ENCODE measurements around the gene PNMA8A. TPM values are rescaled to one million over a fixed set of nuclear protein-coding genes. Genes with fewer than 3 reads are reported as not detected.

The PNMA8A gene
- total and polyA plus RNA-seq, 2 of the 13 experiments (the other 11 are each of a cell fraction or from before 2014, with no cell fraction given): 0.13 to 0.51 TPM

DNA sequence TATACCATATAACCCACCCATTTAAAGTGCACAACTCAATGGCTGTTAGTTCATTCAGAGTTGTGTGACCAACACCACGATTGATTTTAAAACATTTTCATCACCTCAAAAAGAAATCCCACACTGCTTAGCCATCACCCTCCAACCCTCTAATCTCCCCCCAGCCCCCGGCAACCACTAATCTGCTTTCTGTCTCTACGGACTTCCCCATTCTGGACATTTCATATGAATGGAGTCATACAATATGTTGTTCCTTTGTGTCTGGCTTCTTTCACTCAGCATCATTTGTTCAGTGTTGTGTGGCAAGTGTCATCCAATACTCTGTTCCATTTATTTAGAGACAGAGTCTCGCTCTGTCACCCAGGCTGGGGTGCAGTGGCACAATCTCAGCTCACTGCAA lies 28.3 kb upstream of the PNMA8A start:
- TF ChIP-seq ZNF24 (IDR thresholded peaks at IDR 0.05): no peak
- TF ChIP-seq, protein P1, sequence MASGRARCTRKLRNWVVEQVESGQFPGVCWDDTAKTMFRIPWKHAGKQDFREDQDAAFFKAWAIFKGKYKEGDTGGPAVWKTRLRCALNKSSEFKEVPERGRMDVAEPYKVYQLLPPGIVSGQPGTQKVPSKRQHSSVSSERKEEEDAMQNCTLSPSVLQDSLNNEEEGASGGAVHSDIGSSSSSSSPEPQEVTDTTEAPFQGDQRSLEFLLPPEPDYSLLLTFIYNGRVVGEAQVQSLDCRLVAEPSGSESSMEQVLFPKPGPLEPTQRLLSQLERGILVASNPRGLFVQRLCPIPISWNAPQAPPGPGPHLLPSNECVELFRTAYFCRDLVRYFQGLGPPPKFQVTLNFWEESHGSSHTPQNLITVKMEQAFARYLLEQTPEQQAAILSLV (CRISPR knock-in tag; IDR thresholded peaks at IDR 0.05; ENCODE audit: borderline replicate concordance): no peak
- TF ChIP-seq ZNF7 (CRISPR knock-in tag; IDR thresholded peaks at IDR 0.05): no peak
- no peak for TF ChIP-seq SNAPC2 (CRISPR knock-in tag; IDR thresholded peaks at IDR 0.05)
- TF ChIP-seq, protein P2, sequence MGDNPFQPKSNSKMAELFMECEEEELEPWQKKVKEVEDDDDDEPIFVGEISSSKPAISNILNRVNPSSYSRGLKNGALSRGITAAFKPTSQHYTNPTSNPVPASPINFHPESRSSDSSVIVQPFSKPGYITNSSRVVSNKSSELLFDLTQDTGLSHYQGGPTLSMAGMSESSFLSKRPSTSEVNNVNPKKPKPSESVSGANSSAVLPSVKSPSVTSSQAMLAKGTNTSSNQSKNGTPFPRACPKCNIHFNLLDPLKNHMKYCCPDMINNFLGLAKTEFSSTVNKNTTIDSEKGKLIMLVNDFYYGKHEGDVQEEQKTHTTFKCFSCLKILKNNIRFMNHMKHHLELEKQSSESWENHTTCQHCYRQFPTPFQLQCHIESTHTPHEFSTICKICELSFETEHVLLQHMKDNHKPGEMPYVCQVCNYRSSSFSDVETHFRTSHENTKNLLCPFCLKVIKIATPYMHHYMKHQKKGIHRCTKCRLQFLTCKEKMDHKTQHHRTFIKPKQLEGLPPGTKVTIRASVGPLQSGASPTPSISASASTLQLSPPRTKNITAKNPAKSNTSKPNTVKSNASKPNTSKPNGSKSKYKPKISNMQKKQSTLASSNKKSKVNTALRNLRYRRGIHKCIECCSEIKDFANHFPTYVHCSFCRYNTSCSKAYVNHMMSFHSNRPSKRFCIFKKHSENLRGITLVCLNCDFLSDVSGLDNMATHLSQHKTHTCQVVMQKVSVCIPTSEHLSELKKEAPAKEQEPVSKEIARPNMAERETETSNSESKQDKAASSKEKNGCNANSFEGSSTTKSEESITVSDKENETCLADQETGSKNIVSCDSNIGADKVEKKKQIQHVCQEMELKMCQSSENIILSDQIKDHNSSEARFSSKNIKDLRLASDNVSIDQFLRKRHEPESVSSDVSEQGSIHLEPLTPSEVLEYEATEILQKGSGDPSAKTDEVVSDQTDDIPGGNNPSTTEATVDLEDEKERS (CRISPR knock-in tag; IDR thresholded peaks at IDR 0.05): no peak
- TF ChIP-seq MEIS2 (CRISPR knock-in tag; IDR thresholded peaks at IDR 0.05): no peak
- TF ChIP-seq SNRNP70 (IDR thresholded peaks at IDR 0.05; ENCODE audit: low read depth, low read length): no peak
- no peak for TF ChIP-seq REXO4 (CRISPR knock-in tag; IDR thresholded peaks at IDR 0.05; ENCODE audit: borderline replicate concordance)
- TF ChIP-seq ZNF260 (CRISPR knock-in tag; IDR thresholded peaks at IDR 0.05; ENCODE audit: borderline replicate concordance, low read depth): no peak
- no peak for TF ChIP-seq MAFG (CRISPR knock-in tag; IDR thresholded peaks at IDR 0.05)
- TF ChIP-seq, protein P3, sequence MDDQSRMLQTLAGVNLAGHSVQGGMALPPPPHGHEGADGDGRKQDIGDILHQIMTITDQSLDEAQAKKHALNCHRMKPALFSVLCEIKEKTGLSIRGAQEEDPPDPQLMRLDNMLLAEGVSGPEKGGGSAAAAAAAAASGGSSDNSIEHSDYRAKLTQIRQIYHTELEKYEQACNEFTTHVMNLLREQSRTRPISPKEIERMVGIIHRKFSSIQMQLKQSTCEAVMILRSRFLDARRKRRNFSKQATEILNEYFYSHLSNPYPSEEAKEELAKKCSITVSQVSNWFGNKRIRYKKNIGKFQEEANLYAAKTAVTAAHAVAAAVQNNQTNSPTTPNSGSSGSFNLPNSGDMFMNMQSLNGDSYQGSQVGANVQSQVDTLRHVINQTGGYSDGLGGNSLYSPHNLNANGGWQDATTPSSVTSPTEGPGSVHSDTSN (CRISPR knock-in tag; IDR thresholded peaks at IDR 0.05; ENCODE audit: borderline replicate concordance): no peak
- no peak for TF ChIP-seq FOXM1 (CRISPR knock-in tag; IDR thresholded peaks at IDR 0.05)
- no peak for TF ChIP-seq KDM5A (IDR thresholded peaks at IDR 0.05; ENCODE audit: borderline replicate concordance, low read length)
- TF ChIP-seq ARNTL (CRISPR knock-in tag; IDR thresholded peaks at IDR 0.05): no peak
- no peak for TF ChIP-seq ZNF850 (CRISPR knock-in tag; conservative IDR thresholded peaks at IDR 0.05)
- no peak for TF ChIP-seq GABPA (IDR thresholded peaks at IDR 0.05; ENCODE audit: low read depth, low read length)
- TF ChIP-seq GABPA (CRISPR knock-in tag; IDR thresholded peaks at IDR 0.05; ENCODE audit: low read depth): no peak
- no peak for TF ChIP-seq SETDB1 (CRISPR knock-in tag; IDR thresholded peaks at IDR 0.05; ENCODE audit: borderline replicate concordance)
- H3K27ac ChIP-seq (ENCODE audit: extremely low read length, insufficient read depth, low read length): no peak overlapping the region
- H3K36me3 ChIP-seq (replicated peaks in 1 of 2; ENCODE audit: control insufficient read depth in 1 of 2, insufficient read depth in 2 of 2, low read length in 2 of 2): no peaks in the 10 kb centered on the region
- no peaks in the 10 kb centered on the region for H3K79me2 ChIP-seq (ENCODE audit: insufficient read depth, low read length)
- DNase-seq (ENCODE audit: low spot score) (no peak), ATAC-seq (no peak), FAIRE-seq (no peak)
- H3K4me1 ChIP-seq (ENCODE audit: insufficient read depth, low read length): peaks cover 15% of the 10 kb centered on the region
- no peak overlapping the region for H2AFZ ChIP-seq (ENCODE audit: low read length)
- intact Hi-C loops (cut with micrococcal nuclease; ENCODE audit: unreplicated experiment): no loop called here
- no peaks in the 10 kb centered on the region for H4K20me1 ChIP-seq (ENCODE audit: insufficient read depth, low read length)
- H3K4me3 ChIP-seq (replicated peaks in 1 of 3; ENCODE audit: insufficient read depth in 1 of 3, low read depth in 2 of 3, low read length in 3 of 3): no peak overlapping the region
- ChIA-PET CTCF (ENCODE audit: low intra/inter-chr PET ratio, low total read pairs) (no interaction called here), POLR2A (no interaction called here)
- H3K9me3 ChIP-seq (ENCODE audit: low read length): no peaks in the 10 kb centered on the region
- in situ Hi-C loops (cut with HindIII; ENCODE audit: extremely low pct_ligation_motif_present, low pct_unique_long_range_greater_than_20kb): no loop called here
- WGBS (ENCODE audit: low lambda C conversion rate): 67% methylated on average over 4 of the region's 4 CpGs
- no peak overlapping the region for H3K4me2 ChIP-seq (ENCODE audit: low read depth, low read length)
- BruUV-seq (replicated peaks): no TSS peak
- H3K27me3 ChIP-seq (ENCODE audit: control insufficient read depth in 1 of 2, insufficient read depth in 2 of 2, low read length in 2 of 2): peaks cover 2 to 8% of the 10 kb centered on the region in 2 experiments; a peak in 1 of 5 replicates
- no peak overlapping the region for H3K9ac ChIP-seq (ENCODE audit: insufficient read depth, low read depth, low read length)

Measured in HepG2 (cell line).